Left colon (tissue), 2 donors: ENCODE results near the gene MEP1B. TPM values are rescaled to one million over a fixed set of nuclear protein-coding genes. Genes with fewer than 3 reads are reported as not detected.
"Not testable (repeated sequence)": the region's sequence is repeated elsewhere in the genome, so short reads cannot be mapped to it uniquely, and the experiment has no call there.

ENCODE experiments used
- ATAC-seq: fragments of 200-7000 bp; cut with Tn5 transposase; one replicate; pipeline ENCODE4 v1.9.1; 2020; ENCODE audit warnings: mild to moderate bottlenecking, moderate library complexity
- DNase-seq, 2 donors: peaks; one replicate each; pipeline ENCODE4 v3.0.0-alpha.2; 2020
- intact Hi-C, 2 donors: fragments of 100-400 bp; cut with DNase I in 1 of 2; cut with micrococcal nuclease in 1 of 2; formaldehyde crosslinking; loops; one replicate each; pipeline versions ENCODE4 v1.11.2 to v1.14.0; 2022; cut with DNase I, micrococcal nuclease
- total RNA-seq, 2 donors: library from RNA; stranded (reverse); fragmentation: NEBNext Ultra II Directional; extraction: Animal tissue kit (Norgen Biotek cat#: 25700); gene quantifications; one replicate each; pipeline ENCODE4 v1.2.1, GENCODE V29; 2021
- donor health status: DM: no; HTN: no; CAD: no.
- donor health status: DM: yes; HTN: yes; CAD: no.

MEP1B gene
- total RNA-seq, 2 donors from 2014 or later = 11.3 to 11.8 TPM

- intact Hi-C loops = no loop called here
- ATAC-seq (peak; percentile 97), DNase-seq (peak; percentile 93)
Observed at GRCh38 chr18:32201948-32202672, 12.3 kb downstream of the MEP1B start.

- intact Hi-C loops = no loop called here
- ATAC-seq (peak; percentile 95), DNase-seq (peak; percentile 69 to 79)
Observed at GRCh38 chr18:32208023-32208422, 18.2 kb downstream of the MEP1B start.

GRCh38 chr18:32208577-32208976, 18.7 kb downstream of the MEP1B start:
- DNase-seq (no peak), ATAC-seq (no peak)

GRCh38 chr18:32209685-32210445, 20.0 kb downstream of the MEP1B start:
- no peak for DNase-seq
- ATAC-seq = no peak
- intact Hi-C loops = no loop called here

More at GRCh38 chr18:32208577-32208976, 18.7 kb downstream of the MEP1B start:
- intact Hi-C loops = no loop called here

- ATAC-seq = peak; percentile 80
- DNase-seq = no peak
Observed at GRCh38 chr18:32213693-32214092, 23.9 kb downstream of the MEP1B start.

GRCh38 chr18:32216390-32216789, 26.6 kb downstream of the MEP1B start:
- DNase-seq = no peak
- ATAC-seq = no peak
- intact Hi-C loops = no loop called here

More at GRCh38 chr18:32213693-32214092, 23.9 kb downstream of the MEP1B start:
- intact Hi-C loops = no loop called here

- ATAC-seq (no peak), DNase-seq (no peak)
- intact Hi-C loops = no loop called here
Observed at GRCh38 chr18:32219431-32220018, 29.7 kb downstream of the MEP1B start.

GRCh38 chr18:32233348-32233747, 43.5 kb downstream of the MEP1B start:
- DNase-seq, intact Hi-C loops, ATAC-seq: not testable (repeated sequence)

- ATAC-seq (peak; percentile 98), DNase-seq (no peak)
- intact Hi-C loops = no loop called here
Observed at GRCh38 chr18:32237049-32237448, 47.2 kb downstream of the MEP1B start.

GRCh38 chr18:32238635-32239268, 48.9 kb downstream of the MEP1B start:
- no peak for ATAC-seq

GRCh38 chr18:32242395-32242794, 52.6 kb downstream of the MEP1B start:
- DNase-seq = no peak
- intact Hi-C loops = no loop called here
- peak; percentile 91 for ATAC-seq

More at GRCh38 chr18:32238635-32239268, 48.9 kb downstream of the MEP1B start:
- no peak for DNase-seq
- intact Hi-C loops = no loop called here

- DNase-seq (no peak), ATAC-seq (no peak)
- intact Hi-C loops = no loop called here
Observed at GRCh38 chr18:32243358-32243757, 53.5 kb downstream of the MEP1B start.

GRCh38 chr18:32244881-32245280, 55.0 kb downstream of the MEP1B start:
- DNase-seq = no peak
- no peak for ATAC-seq
- intact Hi-C loops = no loop called here

- no peak for ATAC-seq
- DNase-seq = no peak
- intact Hi-C loops = no loop called here
Observed at GRCh38 chr18:32249147-32249929, 59.5 kb downstream of the MEP1B start.

- ATAC-seq = no peak
- intact Hi-C loops = no loop called here
- DNase-seq = no peak
Observed at GRCh38 chr18:32251466-32251865, 61.6 kb downstream of the MEP1B start.

- DNase-seq (no peak), ATAC-seq (no peak)
- intact Hi-C loops = no loop called here
Observed at GRCh38 chr18:32252141-32252860, 62.5 kb downstream of the MEP1B start.

- intact Hi-C loops = no loop called here
- DNase-seq (no peak), ATAC-seq (no peak)
Observed at GRCh38 chr18:32255570-32255969, 65.7 kb downstream of the MEP1B start.
